ENCODE results near the gene CIZ1.

CIZ1 gene

DNA sequence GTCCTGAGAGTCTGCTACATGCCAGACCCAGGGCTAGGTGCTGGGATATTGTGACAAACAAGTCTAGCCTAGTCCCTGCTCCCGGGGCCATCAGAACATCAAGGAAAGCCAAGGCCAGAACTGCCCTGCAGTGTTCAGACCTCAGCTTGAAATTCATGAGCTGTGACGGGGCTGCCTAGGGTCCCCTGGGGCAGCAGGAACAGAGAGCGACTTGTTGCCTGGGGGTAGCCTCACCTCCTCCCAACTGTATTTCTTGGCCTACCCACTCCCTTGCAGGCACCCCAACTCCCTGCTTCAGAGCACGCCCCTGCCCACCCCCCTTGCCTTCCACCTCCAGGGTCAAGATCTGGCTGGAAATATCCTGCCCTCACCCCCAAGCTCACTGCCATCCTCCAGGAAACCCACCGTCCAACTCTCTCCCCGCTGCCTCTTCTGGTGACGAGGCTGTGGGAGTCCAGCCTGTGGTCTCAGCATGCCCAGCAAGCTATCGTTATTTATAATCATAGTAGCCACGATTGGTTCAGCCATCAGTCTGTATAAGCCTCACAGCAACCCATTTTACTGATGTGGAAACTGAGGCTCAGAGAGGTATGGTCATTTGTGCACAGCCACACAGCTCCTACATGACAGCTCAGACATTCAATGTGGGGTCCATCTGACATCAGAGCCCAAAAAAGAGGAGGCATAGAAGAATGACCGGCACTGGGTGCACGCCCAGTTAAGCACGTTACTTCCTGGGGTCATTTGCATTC is 22.6 kb upstream of the CIZ1 start:
- DNase-seq (ENCODE audit: low read depth in 2 of 2) = no peak

DNA sequence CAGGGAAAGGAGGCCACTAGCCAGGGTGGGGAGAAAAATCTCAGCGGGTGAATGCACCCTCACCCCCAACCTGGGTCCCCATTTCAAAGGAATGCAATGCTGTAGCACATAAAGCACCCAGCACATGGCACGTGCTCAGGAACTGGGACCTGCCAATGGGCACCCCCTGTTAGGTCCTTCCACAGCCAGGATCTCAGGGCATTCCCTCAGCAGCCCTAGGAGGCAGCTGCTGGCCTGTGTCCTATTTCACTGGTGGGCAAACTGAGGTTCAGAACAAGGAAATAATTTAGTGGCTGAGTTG is 20.6 kb upstream of the CIZ1 start:
- no peak for DNase-seq (ENCODE audit: low read depth in 2 of 2)

DNA sequence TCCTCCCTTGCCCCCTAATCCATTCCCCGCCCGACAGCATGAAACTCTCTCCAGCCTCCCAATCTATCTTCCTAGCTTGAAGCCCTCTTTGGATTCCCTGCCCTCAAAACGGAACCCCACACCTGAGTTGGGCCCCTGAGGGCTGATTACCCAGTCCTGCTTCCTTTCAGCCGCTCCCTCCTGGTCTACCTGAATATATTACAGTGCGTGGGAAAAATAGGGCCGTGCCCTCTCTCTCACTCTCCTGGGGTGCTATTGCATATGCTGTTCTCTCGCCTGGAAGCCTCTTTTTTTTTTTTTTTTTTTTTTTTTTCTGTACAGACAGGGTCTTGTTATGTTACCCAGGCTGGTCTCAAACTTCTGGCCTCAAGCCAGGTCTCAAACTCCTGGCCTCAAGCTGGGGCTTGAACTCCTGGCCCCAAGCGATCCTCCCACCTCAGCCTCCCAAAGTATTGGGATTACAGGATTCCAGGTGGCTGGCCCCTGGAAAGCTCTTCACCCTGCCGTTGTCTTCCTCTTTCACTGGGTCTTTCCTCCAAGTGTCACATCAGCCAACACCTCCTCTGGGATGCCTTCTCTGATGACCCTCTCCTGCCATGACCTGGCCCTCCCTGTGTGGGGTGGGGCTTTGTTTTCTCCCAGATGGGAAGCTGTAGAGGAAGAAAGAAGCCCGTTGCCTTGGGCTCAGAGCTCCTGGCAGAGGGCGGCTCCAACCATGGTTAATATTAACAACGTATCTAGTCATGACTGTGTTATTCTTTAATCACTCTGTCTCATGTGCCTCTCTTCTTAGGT is 20.0 kb upstream of the CIZ1 start:
- no peak for DNase-seq (ENCODE audit: low read depth in 2 of 2)

DNA sequence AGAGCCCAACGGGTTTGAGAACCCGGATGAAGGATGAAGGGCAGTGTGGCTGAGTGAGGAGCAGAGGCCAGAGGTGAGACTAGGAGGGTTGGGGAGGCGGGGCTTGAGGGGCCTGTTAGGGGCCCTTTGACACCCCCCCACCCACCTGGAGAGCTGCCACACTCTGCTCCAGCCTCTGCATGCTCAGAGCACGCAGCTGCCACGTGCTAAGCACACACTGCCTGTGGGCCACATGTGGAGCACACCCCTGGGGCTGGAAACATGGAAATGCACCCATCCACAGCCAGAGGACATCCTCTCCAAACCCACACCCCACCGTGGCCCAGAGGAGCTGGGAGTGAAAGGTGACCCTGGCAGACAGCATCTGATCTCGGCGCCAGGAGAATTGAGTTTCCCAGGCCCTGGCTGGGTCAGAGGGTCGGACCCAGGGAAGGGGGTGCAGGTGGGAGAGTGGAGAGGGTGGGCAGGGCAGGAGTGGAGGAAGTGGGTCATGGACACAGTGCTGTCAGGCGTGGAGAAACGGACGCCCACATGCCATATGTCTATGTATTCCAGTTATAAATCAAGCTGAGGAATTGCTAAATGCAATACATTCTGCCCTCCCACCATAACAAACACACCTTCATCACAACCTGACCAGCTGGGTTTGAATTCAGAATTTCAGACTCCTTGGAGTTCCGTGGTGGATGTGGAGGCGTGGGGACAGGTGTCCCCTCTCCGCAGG is 17.7 kb upstream of the CIZ1 start:
- no peak for DNase-seq (ENCODE audit: low read depth in 2 of 2)

DNA sequence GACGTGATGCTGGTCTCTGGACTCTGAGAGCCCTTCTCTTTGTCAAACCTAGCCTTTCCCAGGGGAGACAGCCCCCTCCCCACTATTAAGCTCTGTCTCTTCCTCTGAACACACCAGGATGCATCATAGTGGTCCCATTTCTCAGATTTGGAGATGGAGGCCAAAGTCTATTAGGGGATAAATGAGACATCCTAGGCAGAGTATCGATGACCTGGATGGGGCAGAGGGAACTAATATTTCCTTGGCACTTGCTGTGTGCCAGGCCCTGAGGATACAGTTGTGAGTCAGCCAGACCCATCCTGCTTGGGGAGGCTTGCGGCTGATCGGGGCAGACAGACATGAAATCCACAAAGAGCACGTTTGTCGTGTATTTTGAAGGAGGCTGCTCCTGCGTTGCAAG is 17.0 kb upstream of the CIZ1 start:
- DNase-seq (ENCODE audit: low read depth in 2 of 2) = no peak

DNA sequence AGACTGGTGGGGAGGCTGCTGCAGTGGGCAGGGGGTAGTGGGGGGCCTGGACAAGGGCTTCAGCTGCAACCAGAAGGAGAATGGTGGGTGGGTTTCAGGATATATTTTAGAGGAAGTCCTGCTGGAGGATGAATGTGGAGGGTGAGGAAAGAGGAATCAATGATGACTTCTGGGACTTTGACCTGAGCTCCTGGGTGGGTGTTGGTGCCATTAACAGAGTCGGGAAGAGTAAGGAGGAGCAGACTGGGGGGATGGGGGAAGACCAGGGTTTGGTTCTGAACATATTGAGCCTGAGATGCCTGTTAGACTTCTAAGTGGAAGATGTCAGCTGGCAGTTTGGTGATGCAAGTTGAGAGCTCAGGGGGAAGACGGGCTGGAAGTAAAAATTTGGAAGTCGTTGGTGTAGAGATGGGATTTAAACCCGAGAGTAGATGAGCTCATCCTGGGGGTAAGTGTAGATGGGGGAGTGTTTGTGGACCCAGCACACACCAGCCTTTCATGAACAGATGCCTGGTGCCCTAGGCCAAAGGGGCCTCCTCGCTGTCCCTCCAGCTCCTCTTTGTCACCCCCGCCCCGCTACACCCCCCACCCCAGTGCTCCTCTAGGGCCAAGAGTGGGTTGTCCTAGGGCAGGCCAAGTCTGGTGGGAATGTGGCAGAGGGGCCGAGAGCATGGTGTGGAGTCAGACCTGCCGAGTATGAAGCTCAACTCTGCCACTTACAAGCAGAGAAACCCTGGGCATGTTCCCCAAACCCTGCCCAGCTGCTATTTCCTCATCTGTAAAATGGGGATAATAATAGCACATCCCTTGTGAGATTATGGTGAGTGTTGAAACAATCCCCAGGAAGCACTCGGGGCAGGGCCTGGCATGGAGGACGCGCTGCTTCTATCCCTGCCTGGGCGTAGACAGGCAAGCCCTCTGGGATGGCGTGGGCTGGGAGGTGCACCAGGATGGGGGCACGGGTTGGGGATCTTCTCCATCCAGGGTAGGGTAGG is 15.8 kb upstream of the CIZ1 start:
- no peak for DNase-seq (ENCODE audit: low read depth in 2 of 2)

DNA sequence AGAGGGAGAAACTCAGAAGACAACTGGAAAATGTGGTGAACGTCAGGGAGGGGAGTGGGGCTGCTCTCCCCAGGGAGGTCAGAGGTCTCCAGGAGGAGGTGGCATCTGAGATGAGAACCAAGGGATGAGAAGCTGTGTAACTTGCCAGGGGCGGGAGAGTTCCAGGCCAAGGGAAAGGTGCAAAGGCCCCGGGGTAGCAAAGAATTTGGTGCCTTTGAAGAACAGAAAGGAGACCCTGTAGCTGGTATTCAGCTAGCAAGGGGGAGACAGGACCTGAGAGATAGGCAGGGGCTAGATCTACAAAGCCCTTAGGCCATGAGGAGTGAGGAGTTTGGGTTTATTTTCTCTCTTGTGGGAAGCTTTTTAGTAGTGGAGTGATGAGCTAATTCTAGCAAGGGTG is 15.1 kb upstream of the CIZ1 start:
- DNase-seq (ENCODE audit: low read depth in 2 of 2) = no peak

DNA sequence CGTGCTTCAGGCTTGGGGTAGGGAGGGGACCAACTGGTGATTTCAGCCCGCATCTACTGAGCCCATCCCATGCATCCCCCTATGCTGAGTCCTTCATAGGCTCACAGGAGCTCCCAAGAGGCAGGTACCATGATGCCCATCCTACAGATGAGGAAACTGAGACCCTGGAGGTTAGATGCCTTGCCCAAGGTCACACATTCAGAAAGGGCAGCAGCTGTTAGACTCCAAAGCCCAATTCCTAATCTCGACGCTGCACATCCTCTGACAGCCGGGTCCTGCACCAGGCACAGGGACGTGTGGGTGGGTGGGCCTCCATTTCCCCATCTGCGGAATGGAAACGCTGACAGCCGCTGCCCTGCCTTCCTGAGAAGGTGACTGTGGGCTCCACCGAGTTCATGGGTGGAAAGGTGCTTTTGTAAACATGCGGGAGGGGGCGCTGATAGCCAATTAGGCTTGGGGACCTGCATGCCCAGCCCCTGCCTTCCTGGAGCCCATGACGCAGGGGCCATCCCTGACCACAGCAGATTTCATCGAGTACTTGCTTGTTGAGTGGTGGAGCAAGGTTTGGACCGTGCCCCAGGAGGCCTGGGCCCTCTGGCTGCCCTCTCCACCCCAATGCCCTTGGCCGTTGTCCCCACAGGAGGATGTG is 14.0 kb upstream of the CIZ1 start:
- DNase-seq (ENCODE audit: low read depth in 2 of 2) = no peak

DNA sequence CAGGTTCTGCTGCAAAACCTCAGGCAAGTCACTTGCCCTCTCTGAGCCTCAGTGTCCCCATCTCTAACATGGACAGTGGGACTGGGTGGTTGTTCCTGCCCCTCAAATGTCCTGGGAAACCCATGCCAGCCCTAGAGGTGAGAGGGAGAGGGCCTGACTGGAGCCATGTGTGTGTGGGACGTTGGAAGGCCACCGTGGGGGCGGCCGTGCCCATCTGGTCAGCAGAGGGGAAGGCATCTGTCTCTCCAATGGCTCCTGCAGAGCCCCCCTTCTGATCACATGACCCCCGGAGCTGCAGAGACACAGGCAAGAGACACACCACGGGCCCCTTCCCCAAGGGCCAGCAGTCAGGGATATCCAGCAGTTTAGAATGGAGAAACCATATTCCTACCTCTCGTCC is 13.5 kb upstream of the CIZ1 start:
- no peak for DNase-seq (ENCODE audit: low read depth in 2 of 2)

DNA sequence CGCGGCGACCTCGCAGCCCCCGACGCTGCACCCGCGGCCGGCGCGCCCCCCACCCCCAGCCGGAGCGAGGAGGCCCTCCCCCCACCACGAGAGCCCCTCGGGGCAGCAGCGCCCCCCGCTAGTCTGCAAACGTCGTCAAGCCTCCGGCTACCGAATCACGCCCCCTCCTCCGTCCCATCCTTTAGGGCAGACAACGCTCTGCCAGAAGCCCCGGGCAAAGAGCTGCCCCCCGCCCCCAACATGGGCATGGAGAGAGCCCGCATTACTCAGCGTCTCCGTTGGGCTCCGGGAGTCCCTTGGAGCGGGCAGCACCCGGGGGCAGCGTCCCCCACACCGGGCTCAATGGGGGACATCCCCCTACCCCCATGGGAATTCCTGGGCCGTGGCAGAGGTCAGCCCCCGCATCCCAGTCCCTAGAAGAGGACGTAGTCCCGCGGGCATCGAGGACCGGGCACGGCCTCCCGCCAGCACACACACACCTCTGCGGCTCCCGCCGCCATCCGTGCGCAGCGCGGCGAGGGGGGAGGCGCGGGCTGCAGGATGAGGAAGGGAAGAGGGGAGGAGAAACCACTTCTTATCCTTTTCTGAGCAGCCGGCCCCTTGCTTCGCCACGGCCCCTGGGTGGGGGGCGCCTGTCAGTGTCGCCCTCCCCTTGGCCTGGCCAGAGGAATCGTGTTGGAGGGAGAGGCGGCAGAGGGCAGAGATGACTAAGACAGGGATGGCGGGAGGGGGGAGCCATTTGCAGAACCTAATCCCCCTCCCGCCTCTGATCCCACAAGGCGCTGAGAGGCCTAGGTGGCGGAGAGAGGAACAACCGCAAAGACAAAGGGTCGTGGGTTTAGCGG is 12.6 kb upstream of the CIZ1 start:
- DNase-seq (ENCODE audit: low read depth in 2 of 2) = no peak

DNA sequence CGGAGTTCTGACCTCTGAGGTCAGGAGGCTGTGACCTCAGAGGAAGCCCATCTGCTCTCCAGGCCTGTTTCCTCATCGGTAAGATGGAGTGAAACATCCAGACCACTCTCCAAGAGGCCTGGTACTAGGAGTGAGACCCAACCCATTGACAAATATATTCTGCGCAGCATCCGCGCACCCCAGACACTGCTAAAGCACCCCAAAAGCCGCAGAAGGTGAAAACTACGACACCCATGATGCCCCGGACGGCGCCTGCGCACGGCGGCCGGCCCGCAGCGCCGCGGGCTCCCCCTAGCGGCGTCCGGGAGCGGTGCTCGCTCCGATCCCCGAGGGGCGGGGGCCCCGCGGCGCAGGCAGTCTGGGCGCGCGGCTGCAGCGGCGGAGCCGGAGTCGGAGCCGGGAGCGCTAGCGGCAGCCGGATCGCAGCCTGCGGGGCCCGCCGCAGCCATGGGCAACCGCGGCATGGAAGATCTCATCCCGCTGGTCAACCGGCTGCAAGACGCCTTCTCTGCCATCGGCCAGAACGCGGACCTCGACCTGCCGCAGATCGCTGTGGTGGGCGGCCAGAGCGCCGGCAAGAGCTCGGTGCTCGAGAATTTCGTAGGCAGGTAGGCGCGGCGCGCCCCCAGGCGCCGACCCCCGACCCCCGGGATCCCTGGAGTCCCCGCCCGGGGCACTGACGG is 11.8 kb upstream of the CIZ1 start, which contains the start of gene DNM1:
Gene DNM1 (plus strand): TSS at position 356 of the 683 bp plus-strand sequence. CDS start 92 bp downstream, at position 448.
- peak; percentile 47 to 53 for DNase-seq (ENCODE audit: low read depth in 2 of 2)

DNA sequence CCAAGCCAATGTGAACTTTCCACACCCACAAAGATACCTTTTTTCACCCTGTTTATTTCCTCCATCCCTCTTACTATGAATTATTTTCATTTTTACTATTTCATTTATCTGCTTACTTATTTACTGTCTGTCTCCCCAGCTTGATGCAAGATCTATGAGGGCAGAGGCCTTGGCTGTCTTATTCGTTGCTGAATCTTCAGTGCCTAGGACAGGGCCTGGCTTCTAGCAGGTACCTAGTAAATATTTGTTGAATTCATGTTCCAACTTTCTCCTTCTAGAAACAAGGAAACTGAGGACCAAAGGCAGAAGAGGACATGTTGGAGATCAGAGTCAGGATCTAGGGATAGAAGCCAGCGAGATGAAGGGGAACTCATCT is 11.3 kb upstream of the CIZ1 start:
- DNase-seq (ENCODE audit: low read depth in 2 of 2) = no peak

DNA sequence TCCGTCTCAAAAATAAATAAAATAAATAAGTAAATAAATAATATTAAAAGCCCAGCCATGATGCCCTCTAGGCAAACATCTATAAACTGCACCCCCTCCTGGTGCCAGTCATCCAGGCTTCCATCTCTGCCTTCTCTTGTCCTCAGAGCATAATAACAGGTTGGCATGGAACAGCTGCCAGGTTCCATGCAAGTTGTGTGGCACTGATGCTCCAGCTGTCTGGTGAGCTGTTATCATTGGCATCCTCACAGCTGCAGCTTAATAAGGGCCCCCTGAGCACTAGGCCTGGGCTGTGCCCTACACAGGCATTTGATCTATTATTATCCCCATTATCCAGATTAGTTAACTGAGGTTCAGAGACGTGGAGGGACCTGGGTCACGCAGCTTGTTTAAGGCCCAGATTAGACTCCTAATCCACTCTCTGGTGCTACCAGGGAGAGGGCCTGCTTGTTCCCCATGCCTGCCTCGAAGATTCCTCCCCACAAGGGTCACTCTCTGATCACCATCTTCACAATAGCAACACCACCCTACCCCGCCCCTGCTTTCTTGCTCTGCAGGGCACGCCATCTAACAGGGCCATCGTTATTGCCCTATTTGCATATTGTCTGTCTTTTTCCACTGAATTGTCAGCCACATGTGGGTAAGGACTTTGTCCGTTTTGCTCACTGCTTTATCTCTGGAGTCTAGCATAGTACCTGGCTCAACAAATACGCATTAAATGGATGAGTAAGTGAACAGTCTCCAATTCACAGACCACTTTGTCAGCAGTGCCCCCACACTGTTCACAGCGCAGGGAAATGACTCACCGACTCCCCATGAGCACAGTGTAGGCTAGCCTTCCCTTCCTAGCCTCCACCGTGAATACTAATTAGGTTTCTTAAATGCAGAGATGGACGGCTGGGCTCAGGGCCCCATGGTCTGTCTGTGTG is 10.3 kb upstream of the CIZ1 start:
- DNase-seq (ENCODE audit: low read depth in 2 of 2) = no peak

DNA sequence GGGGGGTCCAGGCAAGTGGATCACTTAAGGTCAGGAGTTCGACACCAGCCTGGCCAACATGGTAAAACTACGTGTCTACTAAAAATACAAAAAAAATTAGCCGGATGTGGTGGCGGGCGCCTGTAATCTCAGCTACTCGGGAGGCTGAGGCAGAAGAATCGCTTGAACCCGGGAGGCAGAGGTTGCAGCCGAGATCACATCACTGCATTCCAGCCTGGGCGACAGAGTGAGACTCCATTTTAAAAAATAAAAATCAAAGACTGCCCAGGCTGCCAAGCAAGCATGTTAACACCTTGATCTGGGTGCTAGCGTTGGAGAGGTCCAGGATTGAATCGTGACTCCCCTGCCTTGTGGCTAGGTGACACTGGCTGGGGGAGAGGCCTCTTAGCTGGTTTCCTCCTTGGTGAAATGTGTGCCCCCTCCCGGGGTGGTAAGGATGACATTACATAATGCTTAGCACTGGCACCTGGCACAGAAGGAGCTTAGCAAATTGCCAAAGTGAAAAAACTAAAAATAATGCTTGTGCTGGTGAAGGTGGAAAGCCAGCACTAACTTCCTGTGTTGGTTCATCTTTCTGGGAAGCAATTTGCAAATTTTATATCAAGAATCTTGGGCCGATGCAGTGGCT is 2.2 kb upstream of the CIZ1 start:
- no peak for DNase-seq (ENCODE audit: low read depth in 2 of 2)

DNA sequence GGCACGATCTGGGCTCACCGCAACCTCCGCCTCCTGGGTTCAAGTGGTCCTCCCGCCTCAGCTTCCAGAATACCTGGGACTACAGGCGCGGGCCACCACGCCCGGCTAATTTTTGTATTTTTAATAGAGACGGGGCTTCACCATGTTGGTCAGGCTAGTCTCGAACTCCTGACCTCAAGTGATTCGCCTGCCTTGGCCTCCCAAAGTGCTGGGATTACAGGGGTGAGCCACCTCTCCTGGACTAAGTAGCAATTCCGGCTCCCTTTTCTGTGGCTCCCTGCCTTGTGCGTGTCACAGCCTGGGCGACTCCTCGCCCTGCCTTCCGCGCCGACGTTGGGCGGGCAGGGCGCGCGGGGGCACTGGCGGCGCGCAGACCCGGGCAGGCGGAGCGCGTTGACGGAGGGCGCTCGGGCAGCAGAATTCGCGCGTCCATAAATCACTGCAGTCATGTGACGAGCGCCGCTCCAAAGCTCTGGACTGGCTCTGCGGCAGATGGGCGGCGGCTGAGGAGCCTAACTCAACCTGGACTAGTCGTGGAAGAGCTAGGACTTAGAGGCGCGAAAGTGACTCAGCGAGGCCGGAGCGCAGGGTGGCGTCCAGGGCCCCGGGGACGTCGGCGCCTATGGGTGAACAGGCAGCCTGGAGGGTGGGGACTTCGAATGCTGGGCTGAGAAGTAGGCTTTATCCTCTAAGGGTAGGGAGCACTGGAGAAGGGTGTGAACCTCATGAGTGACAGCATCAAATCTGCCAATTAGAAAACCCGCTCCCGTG is 1.4 kb upstream of the CIZ1 start:
- DNase-seq (ENCODE audit: low read depth in 2 of 2) = no peak

DNA sequence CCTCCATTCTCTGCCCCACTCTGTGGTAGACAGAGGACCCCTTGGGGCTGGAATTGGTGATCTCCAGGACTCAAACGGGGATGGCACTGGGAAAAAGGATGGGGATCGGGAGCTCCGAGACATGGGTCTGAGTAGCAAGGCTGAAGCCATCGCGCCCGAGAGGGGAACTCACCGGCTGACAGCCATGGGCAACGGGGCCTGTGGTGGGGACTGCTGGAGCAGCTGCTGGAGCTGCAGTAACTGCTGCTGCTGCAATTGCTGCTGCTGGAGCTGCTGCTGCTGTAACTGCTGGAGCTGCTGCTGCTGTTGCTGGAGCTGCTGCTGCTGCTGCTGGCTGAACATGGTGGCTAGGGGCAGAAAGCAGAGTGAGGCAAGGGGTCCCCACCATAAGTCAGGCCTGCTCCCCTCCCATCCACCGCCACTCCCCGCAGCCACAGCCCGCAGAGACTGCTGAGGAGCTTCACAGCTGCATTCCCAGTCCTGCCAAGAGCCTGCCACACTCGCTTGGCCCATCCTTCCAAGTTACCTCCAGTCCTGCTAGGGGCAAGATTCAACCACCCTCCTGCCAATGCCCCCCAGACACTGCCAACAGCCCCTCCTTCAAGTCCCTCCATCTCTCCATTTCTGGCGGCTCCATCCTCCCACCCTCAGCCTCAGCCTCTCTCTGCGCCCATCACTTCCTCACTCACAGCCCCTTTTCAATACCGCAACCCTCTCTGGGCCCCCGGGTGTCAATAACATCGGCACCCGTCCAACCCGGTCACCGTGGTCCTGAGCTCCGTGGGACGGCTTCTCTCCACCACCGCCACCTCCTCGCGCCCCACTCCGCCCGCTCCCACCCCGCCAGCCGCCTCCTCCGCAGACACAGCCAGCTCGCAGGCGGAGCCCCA is 611 bp downstream of the CIZ1 start:
- no peak for DNase-seq (ENCODE audit: low read depth in 2 of 2)
